Measurements from ENCODE around the gene PKIB.
"Not testable (repeated sequence)": the region's sequence is repeated elsewhere in the genome, so short reads cannot be mapped to it uniquely, and the experiment has no call there.

The PKIB gene

DNA sequence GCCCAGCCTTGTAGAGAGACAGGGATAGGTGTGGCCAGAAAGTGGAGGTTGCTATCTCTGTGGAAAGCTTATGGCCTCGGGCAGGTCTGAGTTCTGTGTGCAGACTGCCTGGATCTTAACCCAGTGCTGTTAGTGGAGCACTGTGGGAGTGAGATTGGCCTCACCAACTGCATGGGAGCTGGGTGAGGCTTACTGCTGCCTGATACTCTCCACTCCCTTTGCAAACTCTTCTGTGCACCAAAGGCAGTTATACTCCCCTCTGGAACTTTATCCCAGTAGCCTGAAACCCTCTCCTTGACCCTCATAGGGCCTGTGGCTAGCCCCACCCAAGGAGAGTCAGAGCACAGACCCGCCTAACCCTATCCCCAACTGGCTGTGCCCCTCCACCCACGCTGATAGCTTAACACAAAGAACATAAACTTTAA is 41.4 kb upstream of the PKIB start:
- DNase-seq (ENCODE audit: low read depth), result no peak
- TF ChIP-seq, protein P1, sequence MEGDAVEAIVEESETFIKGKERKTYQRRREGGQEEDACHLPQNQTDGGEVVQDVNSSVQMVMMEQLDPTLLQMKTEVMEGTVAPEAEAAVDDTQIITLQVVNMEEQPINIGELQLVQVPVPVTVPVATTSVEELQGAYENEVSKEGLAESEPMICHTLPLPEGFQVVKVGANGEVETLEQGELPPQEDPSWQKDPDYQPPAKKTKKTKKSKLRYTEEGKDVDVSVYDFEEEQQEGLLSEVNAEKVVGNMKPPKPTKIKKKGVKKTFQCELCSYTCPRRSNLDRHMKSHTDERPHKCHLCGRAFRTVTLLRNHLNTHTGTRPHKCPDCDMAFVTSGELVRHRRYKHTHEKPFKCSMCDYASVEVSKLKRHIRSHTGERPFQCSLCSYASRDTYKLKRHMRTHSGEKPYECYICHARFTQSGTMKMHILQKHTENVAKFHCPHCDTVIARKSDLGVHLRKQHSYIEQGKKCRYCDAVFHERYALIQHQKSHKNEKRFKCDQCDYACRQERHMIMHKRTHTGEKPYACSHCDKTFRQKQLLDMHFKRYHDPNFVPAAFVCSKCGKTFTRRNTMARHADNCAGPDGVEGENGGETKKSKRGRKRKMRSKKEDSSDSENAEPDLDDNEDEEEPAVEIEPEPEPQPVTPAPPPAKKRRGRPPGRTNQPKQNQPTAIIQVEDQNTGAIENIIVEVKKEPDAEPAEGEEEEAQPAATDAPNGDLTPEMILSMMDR (conservative IDR thresholded peaks at IDR 0.05; ENCODE audit: low read length), result no peak

DNA sequence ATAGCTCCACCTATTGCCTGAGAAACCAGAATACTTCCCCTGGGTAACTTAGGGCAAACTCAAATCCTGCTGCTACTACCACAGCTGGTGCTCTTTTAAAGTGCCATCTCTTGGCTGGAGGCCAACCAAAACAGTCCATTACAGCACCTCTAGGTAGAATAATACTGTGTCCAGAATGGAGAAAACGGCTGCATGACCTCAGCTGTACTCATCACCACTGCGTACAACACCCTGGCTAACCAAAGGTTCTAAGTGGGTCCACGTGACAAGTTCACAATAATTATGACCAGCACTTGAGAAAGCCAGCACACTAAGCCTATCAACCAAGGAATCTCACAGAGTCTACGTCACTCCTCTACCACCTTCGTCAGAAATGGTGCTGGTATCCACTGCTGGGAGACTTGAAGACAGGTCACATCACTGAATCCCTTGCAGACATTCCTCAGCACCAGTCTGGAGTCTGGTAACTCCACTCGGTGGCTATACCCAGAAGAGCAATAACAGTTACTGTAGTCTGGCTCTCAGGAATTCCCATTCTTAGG is 40.9 kb upstream of the PKIB start:
- DNase-seq (ENCODE audit: low read depth), result no peak
- TF ChIP-seq, protein P1 (conservative IDR thresholded peaks at IDR 0.05; ENCODE audit: low read length), result no peak
- H3K4me3 ChIP-seq (ENCODE audit: low read length), result no peak overlapping the region

More for the DNA sequence above, 41.4 kb upstream of the PKIB start:
- no peak overlapping the region for H3K4me3 ChIP-seq (ENCODE audit: low read length)

DNA sequence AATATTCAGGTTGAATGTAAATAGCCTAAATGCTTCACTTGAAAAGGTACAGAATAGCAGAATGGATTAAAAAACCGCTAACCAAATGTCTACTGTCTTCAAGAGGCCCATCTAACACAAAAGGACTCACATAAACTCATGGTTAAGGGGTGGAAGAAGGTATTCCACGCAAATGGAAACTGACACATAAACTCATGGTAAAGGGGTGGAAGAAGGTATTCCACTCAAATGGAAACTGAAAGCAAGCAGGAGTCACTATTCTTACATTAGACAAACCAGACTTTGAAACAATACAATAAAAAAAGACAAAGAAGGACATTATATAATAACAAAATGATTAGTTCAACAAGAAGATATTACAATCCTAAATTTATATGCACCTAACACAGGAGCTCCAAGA is 38.3 kb upstream of the PKIB start:
- TF ChIP-seq, protein P1 (conservative IDR thresholded peaks at IDR 0.05; ENCODE audit: low read length), result no peak
- DNase-seq (ENCODE audit: low read depth), result no peak
- no peak overlapping the region for H3K4me3 ChIP-seq (ENCODE audit: low read length)

DNA sequence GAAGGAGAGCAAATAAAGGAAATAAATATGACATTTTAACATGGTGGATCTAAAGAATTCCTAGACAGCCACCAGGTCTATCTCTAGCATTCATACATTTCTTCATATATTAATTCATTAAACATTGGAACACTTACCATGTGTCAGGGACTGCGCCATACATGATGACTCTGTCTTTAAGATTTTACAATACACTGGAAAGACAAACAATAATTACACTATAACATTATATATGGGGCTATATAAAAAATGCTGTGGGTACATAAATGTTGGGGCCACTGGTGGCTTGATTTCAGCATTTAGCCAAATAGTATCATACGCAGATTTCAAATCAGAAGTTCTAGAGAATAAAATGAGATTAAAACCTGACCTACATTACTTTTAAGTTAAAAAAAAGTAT is 33.3 kb upstream of the PKIB start:
- TF ChIP-seq, protein P1 (conservative IDR thresholded peaks at IDR 0.05; ENCODE audit: low read length), result no peak
- no peak overlapping the region for H3K4me3 ChIP-seq (ENCODE audit: low read length)
- DNase-seq (ENCODE audit: low read depth), result no peak

DNA sequence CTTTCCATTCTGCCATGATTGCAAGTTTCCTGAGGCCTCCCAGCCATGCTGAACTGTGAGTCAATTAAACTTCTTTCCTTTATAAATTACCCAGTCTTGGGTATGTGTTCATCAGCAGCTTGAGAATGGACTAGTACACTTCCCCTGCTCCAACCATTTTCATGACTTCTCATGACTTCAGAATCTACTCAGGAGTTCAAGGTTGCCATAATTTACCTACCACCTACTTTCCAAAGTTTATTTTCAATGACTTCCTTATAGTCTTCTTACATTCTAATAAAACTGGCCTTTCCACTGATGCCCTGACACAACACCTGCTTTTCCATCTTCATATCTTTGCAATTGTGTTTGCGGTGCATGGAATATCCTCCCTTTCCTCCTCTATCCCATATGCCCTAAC is 31.2 kb upstream of the PKIB start:
- TF ChIP-seq, protein P1 (conservative IDR thresholded peaks at IDR 0.05; ENCODE audit: low read length), result no peak
- DNase-seq (ENCODE audit: low read depth), result no peak
- H3K4me3 ChIP-seq (ENCODE audit: low read length), result no peak overlapping the region

DNA sequence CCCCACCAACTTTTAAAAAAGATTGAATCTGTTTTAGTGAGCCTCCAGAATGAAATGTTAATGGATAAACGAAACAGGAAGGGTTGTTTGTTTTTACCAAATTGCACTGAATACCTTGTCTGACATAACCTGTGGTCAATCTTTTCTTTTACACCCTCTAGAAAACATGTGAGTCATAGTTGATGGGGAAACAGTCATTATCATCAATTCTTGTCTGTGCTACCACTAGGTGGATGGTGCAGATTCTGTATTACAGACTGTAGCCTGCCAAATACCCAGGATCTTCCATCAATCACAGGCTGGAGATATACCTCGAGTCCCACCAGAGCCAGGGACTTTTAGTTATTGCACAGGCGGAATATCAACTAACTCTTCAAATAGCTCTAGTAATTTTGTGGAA is 29.5 kb upstream of the PKIB start:
- TF ChIP-seq, protein P1 (conservative IDR thresholded peaks at IDR 0.05; ENCODE audit: low read length), result no peak
- DNase-seq (ENCODE audit: low read depth), result no peak
- no peak overlapping the region for H3K4me3 ChIP-seq (ENCODE audit: low read length)

DNA sequence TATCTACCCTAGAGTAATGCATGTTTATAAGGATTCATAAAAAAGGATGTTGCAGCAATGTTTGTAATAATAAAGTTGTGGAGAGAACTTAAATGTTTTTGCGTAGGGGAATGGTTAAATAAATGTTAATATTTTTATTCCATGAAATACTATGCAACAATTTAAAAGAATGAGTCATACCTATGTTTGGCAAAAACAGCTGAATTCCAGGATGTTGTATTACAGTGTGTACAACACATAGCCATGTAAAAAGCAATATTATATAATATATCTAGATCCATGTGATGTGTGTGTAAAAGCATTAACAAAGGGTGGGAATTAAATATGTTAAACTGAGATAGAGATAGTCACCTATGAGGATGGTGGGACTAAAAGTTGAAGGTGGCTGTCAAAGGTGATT is 21.1 kb upstream of the PKIB start:
- H3K4me3 ChIP-seq (ENCODE audit: low read length), result no peak overlapping the region
- no peak for DNase-seq (ENCODE audit: low read depth)
- TF ChIP-seq, protein P1 (conservative IDR thresholded peaks at IDR 0.05; ENCODE audit: low read length), result no peak

DNA sequence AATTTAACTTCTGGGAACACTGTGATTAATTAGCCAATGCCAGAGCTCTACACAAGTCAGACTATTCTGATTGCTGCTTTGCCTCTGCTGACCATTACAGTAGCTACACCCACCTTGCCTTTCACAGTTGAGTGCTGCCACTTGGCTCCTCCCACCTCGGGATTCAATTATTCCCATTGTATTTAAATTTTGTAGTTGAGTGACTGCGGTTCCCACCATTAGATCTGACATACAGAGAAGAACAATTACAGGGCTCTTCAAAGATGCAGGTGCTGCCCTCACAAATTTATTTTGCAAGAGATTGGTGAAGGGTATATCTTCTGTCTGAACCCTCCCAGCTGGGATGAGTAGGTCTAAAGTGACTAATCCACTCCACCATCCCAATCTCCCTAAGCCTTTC is 11.9 kb upstream of the PKIB start:
- not testable (repeated sequence) for DNase-seq (ENCODE audit: low read depth)

More for the DNA sequence above, 11.9 kb upstream of the PKIB start:
- not testable (repeated sequence) for H3K4me3 ChIP-seq (ENCODE audit: low read length)

Data from AG10803 (cell line).